HEK293T (cell line): ENCODE results near the gene PIAS4.

ENCODE experiments used
- BHLHE40 ChIP-seq: fragments of 450-650 bp; IDR thresholded peaks from 2 replicates; pipeline ENCODE4 v1.6.1; 2016; ENCODE audit warnings: mild to moderate bottlenecking, moderate library complexity, borderline replicate concordance
- FOXA1 ChIP-seq: fragments of 450-650 bp; IDR thresholded peaks from 2 replicates; pipeline ENCODE4 v1.6.1; 2016; ENCODE audit warnings: mild to moderate bottlenecking
- FOXM1 ChIP-seq: fragments of 450-650 bp; IDR thresholded peaks from 2 replicates; pipeline ENCODE4 v1.6.1; 2017; ENCODE audit warnings: mild to moderate bottlenecking, borderline replicate concordance
- NFRKB ChIP-seq: fragments of 450-650 bp; IDR thresholded peaks from 2 replicates; pipeline ENCODE4 v1.6.1; 2016; ENCODE audit warnings: mild to moderate bottlenecking, moderate library complexity
- SP1 ChIP-seq: fragments of 450-650 bp; IDR thresholded peaks from 2 replicates; pipeline ENCODE4 v1.6.1; 2017
- SUZ12 ChIP-seq: fragments of 450-650 bp; IDR thresholded peaks from 2 replicates; pipeline ENCODE4 v1.6.1; 2016; ENCODE audit warnings: mild to moderate bottlenecking
- ZNF384 ChIP-seq: fragments of 450-650 bp; IDR thresholded peaks from 2 replicates; pipeline ENCODE4 v1.6.1; 2016
- TF ChIP-seq, protein P1 (sequence below): fragments of 450-650 bp; IDR thresholded peaks from 2 replicates; pipeline ENCODE4 v1.6.1; 2016

DNA sequence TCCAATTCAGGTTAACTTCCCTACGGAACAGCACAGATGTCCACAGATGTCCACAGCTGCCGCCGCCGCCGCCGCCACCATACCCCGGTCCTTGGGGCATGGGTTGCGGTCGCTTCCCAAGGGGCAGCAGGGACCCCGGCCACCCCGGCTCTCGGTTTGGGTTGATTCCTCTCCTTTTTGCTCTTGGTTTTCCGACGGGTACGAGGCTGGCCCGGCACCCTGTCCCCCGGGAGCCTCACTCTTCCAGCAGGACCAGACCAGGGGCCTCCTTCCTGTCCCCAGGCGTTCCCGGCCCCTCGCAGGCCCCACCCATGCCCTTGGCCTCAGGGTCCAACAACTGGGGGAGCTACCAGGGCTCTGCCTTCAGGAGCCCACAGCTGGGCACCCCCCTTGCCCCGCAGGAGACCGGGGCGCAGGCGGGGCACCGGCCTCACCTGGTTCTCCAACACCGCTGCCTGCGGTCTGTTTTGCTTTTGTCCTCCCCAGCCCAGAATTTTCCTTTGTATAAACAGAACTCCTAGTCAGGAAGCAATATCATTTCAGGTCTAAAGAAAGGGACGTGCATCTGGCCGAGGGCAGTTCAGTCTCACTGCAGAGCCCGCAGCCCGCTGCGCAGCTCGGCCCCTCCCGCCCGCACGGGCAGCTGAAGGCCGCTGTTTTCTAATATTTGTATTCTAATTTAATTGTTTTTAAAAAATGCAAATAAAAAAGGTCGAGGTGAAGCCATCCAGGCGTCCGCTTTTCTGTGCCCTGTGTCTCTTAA, 31.3 kb downstream of the PIAS4 start:
- TF ChIP-seq BHLHE40, result no peak
- TF ChIP-seq SP1, result no peak
- TF ChIP-seq NFRKB, result no peak
- TF ChIP-seq ZNF384, result no peak
- TF ChIP-seq FOXA1, result no peak
- TF ChIP-seq, protein P1, sequence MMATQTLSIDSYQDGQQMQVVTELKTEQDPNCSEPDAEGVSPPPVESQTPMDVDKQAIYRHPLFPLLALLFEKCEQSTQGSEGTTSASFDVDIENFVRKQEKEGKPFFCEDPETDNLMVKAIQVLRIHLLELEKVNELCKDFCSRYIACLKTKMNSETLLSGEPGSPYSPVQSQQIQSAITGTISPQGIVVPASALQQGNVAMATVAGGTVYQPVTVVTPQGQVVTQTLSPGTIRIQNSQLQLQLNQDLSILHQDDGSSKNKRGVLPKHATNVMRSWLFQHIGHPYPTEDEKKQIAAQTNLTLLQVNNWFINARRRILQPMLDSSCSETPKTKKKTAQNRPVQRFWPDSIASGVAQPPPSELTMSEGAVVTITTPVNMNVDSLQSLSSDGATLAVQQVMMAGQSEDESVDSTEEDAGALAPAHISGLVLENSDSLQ, result no peak
- no peak for TF ChIP-seq FOXM1
- TF ChIP-seq SUZ12, result no peak
